ENCODE data around the gene ASPG.

ASPG gene

GRCh38 chr14:104133496-104133895 lies 48.0 kb downstream of the ASPG start:
- in situ Hi-C loops (cut with MboI; ENCODE audit: low sequenced_read_pairs), result no loop called here

GRCh38 chr14:104134061-104134965 lies 48.8 kb downstream of the ASPG start:
- in situ Hi-C loops (cut with MboI; ENCODE audit: low sequenced_read_pairs), result no loop called here

- in situ Hi-C loops (cut with MboI; ENCODE audit: low sequenced_read_pairs), result no loop called here
Observed at GRCh38 chr14:104135121-104135903, 49.8 kb downstream of the ASPG start.

GRCh38 chr14:104135904-104136471 lies 50.5 kb downstream of the ASPG start:
- in situ Hi-C loops (cut with MboI; ENCODE audit: low sequenced_read_pairs), result no loop called here

GRCh38 chr14:104136472-104137296 lies 51.2 kb downstream of the ASPG start:
- in situ Hi-C loops (cut with MboI; ENCODE audit: low sequenced_read_pairs), result no loop called here

- in situ Hi-C loops (cut with MboI; ENCODE audit: low sequenced_read_pairs), result no loop called here
Observed at GRCh38 chr14:104137297-104138097, 52.0 kb downstream of the ASPG start.

GRCh38 chr14:104138098-104138717 lies 52.7 kb downstream of the ASPG start, which contains the start of gene KIF26A:
Gene KIF26A, plus strand, starts transcription at chr14:104138587. Its CDS starts 136 bp downstream, at chr14:104138723.
- in situ Hi-C loops (cut with MboI; ENCODE audit: low sequenced_read_pairs), result no loop called here

- in situ Hi-C loops (cut with MboI; ENCODE audit: low sequenced_read_pairs), result no loop called here
Observed at GRCh38 chr14:104138718-104139459, 53.4 kb downstream of the ASPG start.

GRCh38 chr14:104139460-104140212 lies 54.1 kb downstream of the ASPG start:
- in situ Hi-C loops (cut with MboI; ENCODE audit: low sequenced_read_pairs), result no loop called here

GRCh38 chr14:104140213-104140462 lies 54.6 kb downstream of the ASPG start:
- in situ Hi-C loops (cut with MboI; ENCODE audit: low sequenced_read_pairs), result no loop called here

GRCh38 chr14:104140463-104141331 lies 55.2 kb downstream of the ASPG start:
- in situ Hi-C loops (cut with MboI; ENCODE audit: low sequenced_read_pairs), result no loop called here

GRCh38 chr14:104141621-104142091 lies 56.2 kb downstream of the ASPG start:
- in situ Hi-C loops (cut with MboI; ENCODE audit: low sequenced_read_pairs), result no loop called here

GRCh38 chr14:104142136-104142945 lies 56.8 kb downstream of the ASPG start:
- in situ Hi-C loops (cut with MboI; ENCODE audit: low sequenced_read_pairs), result no loop called here

- in situ Hi-C loops (cut with MboI; ENCODE audit: low sequenced_read_pairs), result no loop called here
Observed at GRCh38 chr14:104142946-104143470, 57.5 kb downstream of the ASPG start.

GRCh38 chr14:104143521-104144452 lies 58.3 kb downstream of the ASPG start:
- in situ Hi-C loops (cut with MboI; ENCODE audit: low sequenced_read_pairs), result no loop called here

Measured in HL-60/S4 treated with retinoic acid at 250 ng/mL for 4 days and 3 days (cell line).